Measurements from ENCODE around the gene PKN2.

GRCh38 chr1:88802404-88802803, 118.3 kb downstream of the PKN2 start:
- TF ChIP-seq CTCF (IDR thresholded peaks at IDR 0.05 in 4 of 5, conservative IDR thresholded peaks at IDR 0.05 in 1 of 5) (no peak), POLR2A (IDR thresholded peaks at IDR 0.05) (no peak)

Data from gastrocnemius medialis (tissue), 4 donors.